Endothelial cell of umbilical vein (primary cell): Measurements from ENCODE around the gene NCOA3. TPM values are rescaled to one million over a fixed set of nuclear protein-coding genes. Genes with fewer than 3 reads are reported as not detected.

Experiments
- BruUV-seq: library from RNA; stranded (reverse); fragments of 400-500 nt; replicated peaks from 2 replicates; lab custom pipeline; 2021; lab: Mats Ljungman, UMichigan
- CTCF ChIA-PET: fragments of 300-600, 350-600 bp; sonication (Branson Sonifier 250); formaldehyde crosslinking; loops from one replicate; lab custom pipeline; 2021; ENCODE audit warnings: antibody characterized with exemption, inconsistent platforms; lab: Charles Lee
- POLR2A ChIA-PET: fragments of 300-600, 350-600 bp; sonication (Branson Sonifier 250); formaldehyde crosslinking; loops from one replicate; lab custom pipeline; 2021; ENCODE audit warnings: antibody characterized with exemption, inconsistent platforms; lab: Charles Lee
- DNase-seq: peaks from one replicate; pipeline ENCODE4 v3.0.0-alpha.2; 2011; ENCODE audit warnings: low read depth, low spot score
- FAIRE-seq: peaks from 2 replicates; lab custom pipeline; 2011; peaks lifted over from hg19 to GRCh38; lab: Jason Lieb, UNC
- H2AFZ ChIP-seq: 2 replicates; pipeline ENCODE4 v1.6.0; 2012; ENCODE audit warnings: low read depth, low read length, control low read depth, inconsistent platforms
- H3K27ac ChIP-seq: 2 replicates; pipeline ENCODE4 v1.5.1; 2011; ENCODE audit warnings: low read depth, mild to moderate bottlenecking, control low read depth, low read length, moderate library complexity; ENCODE audit not compliant: insufficient read depth
- H3K27me3 ChIP-seq, 2 experiments: 2 replicates each; pipeline versions ENCODE4 v1.6.0 to v1.6.1; 2011; ENCODE audit warnings: low read length in 2 of 2, mixed read lengths in 1 of 2; ENCODE audit not compliant: control insufficient read depth in 2 of 2, insufficient read depth in 2 of 2
- H3K36me3 ChIP-seq, 2 experiments: 2 replicates in 1 of 2; 3 replicates in 1 of 2; pipeline ENCODE4 v1.5.1; 2011; ENCODE audit warnings: low read length in 2 of 2, mild to moderate bottlenecking in 1 of 2, moderate library complexity in 1 of 2; ENCODE audit not compliant: control insufficient read depth in 2 of 2, insufficient read depth in 2 of 2; ENCODE audit errors: extremely low read depth in 1 of 2
- H3K4me1 ChIP-seq: 3 replicates; pipeline ENCODE4 v1.5.1; 2011; ENCODE audit warnings: mild to moderate bottlenecking, low read length; ENCODE audit not compliant: control insufficient read depth, insufficient read depth; ENCODE audit errors: extremely low read depth
- H3K4me2 ChIP-seq: 2 replicates; pipeline ENCODE4 v1.6.1; 2011; ENCODE audit warnings: low read length, control low read depth, mixed read lengths; ENCODE audit not compliant: insufficient read depth
- H3K4me3 ChIP-seq, 3 experiments: fragments of 200-600 bp in 1 of 3; sonication (generic), shearing (Covaris generic) in 1 of 3; replicated peaks in 1 of 3; 2 replicates each; pipeline ENCODE4 v1.5.1; 2011 to 2016; ENCODE audit warnings: control low read depth in 3 of 3, low read length in 3 of 3, mild to moderate bottlenecking in 2 of 3, inconsistent platforms in 1 of 3, low read depth in 1 of 3, moderate library complexity in 1 of 3; ENCODE audit not compliant: insufficient read depth in 1 of 3
- H3K79me2 ChIP-seq: 2 replicates; pipeline ENCODE4 v1.6.0; 2012; ENCODE audit warnings: low read length, inconsistent platforms; ENCODE audit not compliant: control insufficient read depth, insufficient read depth
- H3K9ac ChIP-seq: replicated peaks from 2 replicates; pipeline ENCODE3; 2011; ENCODE audit warnings: low read length, control low read depth; ENCODE audit not compliant: insufficient read depth; ENCODE audit errors: extremely low read depth
- H3K9me1 ChIP-seq: replicated peaks from 3 replicates; pipeline ENCODE4 v1.6.0; 2011; ENCODE audit warnings: mild to moderate bottlenecking, low read length; ENCODE audit not compliant: control insufficient read depth, insufficient read depth; ENCODE audit errors: extremely low read depth
- H3K9me3 ChIP-seq: replicated peaks from 2 replicates; pipeline ENCODE4 v1.5.1; 2012; ENCODE audit warnings: low read length, inconsistent platforms; ENCODE audit not compliant: control insufficient read depth, insufficient read depth
- H4K20me1 ChIP-seq: replicated peaks from 2 replicates; pipeline ENCODE3; 2011; ENCODE audit warnings: mild to moderate bottlenecking, low read length; ENCODE audit not compliant: control insufficient read depth, insufficient read depth; ENCODE audit errors: extremely low read depth
- CTCF ChIP-seq, 2 donors: IDR thresholded peaks; 1 replicate in 1 of 2; 2 replicates in 1 of 2; pipeline ENCODE4 v1.5.1; 2011; ENCODE audit warnings: low read length in 2 of 2, mild to moderate bottlenecking in 2 of 2, moderate library complexity in 2 of 2, control low read depth in 1 of 2, inconsistent platforms in 1 of 2, low read depth in 1 of 2; ENCODE audit not compliant: insufficient read depth in 1 of 2; ENCODE audit errors: extremely low read depth in 1 of 2
- EZH2 ChIP-seq: IDR thresholded peaks from 2 replicates; pipeline ENCODE4 v1.6.1; 2012; ENCODE audit warnings: borderline replicate concordance, low read depth, mild to moderate bottlenecking, moderate library complexity, low read length, inconsistent platforms; ENCODE audit not compliant: severe bottlenecking
- FOS ChIP-seq: IDR thresholded peaks from 2 replicates; pipeline ENCODE4 v1.6.1; 2011; ENCODE audit warnings: mild to moderate bottlenecking, low read length, moderate library complexity, borderline replicate concordance; ENCODE audit not compliant: insufficient read depth
- GATA2 ChIP-seq: IDR thresholded peaks from 2 replicates; pipeline ENCODE4 v1.7.0; 2011; ENCODE audit warnings: low read depth, mild to moderate bottlenecking, moderate library complexity, mixed read lengths, low read length; ENCODE audit not compliant: insufficient read length, insufficient read depth
- JUN ChIP-seq: IDR thresholded peaks from 2 replicates; pipeline ENCODE4 v1.6.1; 2011; ENCODE audit warnings: borderline replicate concordance, low read depth; ENCODE audit not compliant: insufficient read length, insufficient read depth
- MAX ChIP-seq: IDR thresholded peaks from 2 replicates; pipeline ENCODE4 v1.6.1; 2011; ENCODE audit not compliant: insufficient read depth, insufficient read length
- MYC ChIP-seq: IDR thresholded peaks from one replicate; pipeline ENCODE4 v1.6.1; 2011; ENCODE audit warnings: mild to moderate bottlenecking, low read depth, low read length
- POLR2A ChIP-seq: IDR thresholded peaks from 2 replicates; pipeline ENCODE4 v1.6.1; 2012; ENCODE audit warnings: low read depth, mild to moderate bottlenecking, control low read depth, low read length
- POLR2AphosphoS5 ChIP-seq: IDR thresholded peaks from 2 replicates; pipeline ENCODE4 v1.6.1; 2012; ENCODE audit warnings: low read depth, mild to moderate bottlenecking, control low read depth, low read length, moderate library complexity; ENCODE audit not compliant: insufficient read depth
- dilution Hi-C: fragments of 300-500 bp; cut with MboI; formaldehyde crosslinking; loops from one replicate; pipeline ENCODE4 v1.15.0; 2019; ENCODE audit warnings: low sequenced_read_pairs; ENCODE audit not compliant: extremely low pct_ligation_motif_present
- intact Hi-C: fragments of 100-400 bp; cut with micrococcal nuclease; formaldehyde crosslinking; loops from one replicate; pipeline ENCODE4 v1.10.0; 2022
- polyA plus RNA-seq, 4 experiments: library from polyadenylated mRNA; depleted of rRNA in 3 of 4; stranded (reverse) in 3 of 4; unstranded in 1 of 4; fragments of >200 nt; gene quantifications; 2 replicates each; pipeline versions ENCODE4 v1.2.1 to v1.2.3, GENCODE V29; 2011 to 2012; ENCODE audit warnings: missing spikeins in 1 of 4
- total RNA-seq: library from RNA; stranded (reverse); gene quantifications from 2 replicates; pipeline ENCODE4 v1.2.3, GENCODE V29; 2021

Gene NCOA3
- total and polyA plus RNA-seq, 2 donors (not counting 3 experiments of a cell fraction or from before 2014, with no cell fraction given), result 12.0 to 35.6 TPM

- no peaks in the 10 kb centered on the region for H3K9me1 ChIP-seq
- H4K20me1 ChIP-seq, result no peaks in the 10 kb centered on the region
- no peaks in the 10 kb centered on the region for H3K4me1 ChIP-seq
- no peaks in the 10 kb centered on the region for H3K36me3 ChIP-seq
- no peak overlapping the region for H2AFZ ChIP-seq
- H3K27me3 ChIP-seq, result no peaks in the 10 kb centered on the region
- H3K9ac ChIP-seq, result no peak overlapping the region
- no peaks in the 10 kb centered on the region for H3K79me2 ChIP-seq
- H3K4me3 ChIP-seq, result no peak overlapping the region
- H3K27ac ChIP-seq, result no peak overlapping the region
- TF ChIP-seq MYC (no peak), FOS (no peak), GATA2 (no peak), CTCF (IDR thresholded peaks at IDR 0.05; ENCODE audit: extremely low read depth in 1 of 2, insufficient read depth in 1 of 2, low read depth in 1 of 2, low read length in 2 of 2) (no peak), POLR2AphosphoS5 (no peak), MAX (no peak), EZH2 (no peak), POLR2A (no peak), JUN (no peak)
- DNase-seq (no peak), FAIRE-seq (no peak)
- H3K4me2 ChIP-seq, result no peak overlapping the region
- intact Hi-C loops (loop anchor here (2.0 kb wide), 1 partner anchor 110 kb away; no protein-coding TSS in a partner anchor), dilution Hi-C loops (no loop called here)
- ChIA-PET CTCF (interaction anchor here (0.9 to 15.4 kb wide), 8 partner anchors 9 to 947 kb away, joined by 3 to 302 read pairs (median 10); no protein-coding TSS in a partner anchor), POLR2A (no interaction called here)
- BruUV-seq, result no TSS peak
- H3K9me3 ChIP-seq, result no peaks in the 10 kb centered on the region
These were observed 175.4 kb downstream of the NCOA3 start for GRCh38 chr20:47676912-47677634.
